GM13977 (cell line): ENCODE data around the gene LIG1.

Experiments used
- DNase-seq: peaks from one replicate; pipeline ENCODE4 v3.0.0; 2012; ENCODE audit warnings: low spot score
- in situ Hi-C: fragments of 300-500 bp; cut with MboI; formaldehyde crosslinking; loops from one replicate; pipeline ENCODE4 v1.12.0; 2022; ENCODE audit warnings: low sequenced_read_pairs, low pct_unique_long_range_greater_than_20kb, mixed read lengths, inconsistent platforms; ENCODE audit not compliant: unreplicated experiment
- TF ChIP-seq, protein P1 (sequence below): IDR thresholded peaks from 2 replicates; pipeline ENCODE4 v1.5.1; 2012; ENCODE audit warnings: mild to moderate bottlenecking, control low read depth; ENCODE audit not compliant: insufficient read depth; ENCODE audit errors: extremely low read depth, missing control alignments

Gene LIG1

DNA sequence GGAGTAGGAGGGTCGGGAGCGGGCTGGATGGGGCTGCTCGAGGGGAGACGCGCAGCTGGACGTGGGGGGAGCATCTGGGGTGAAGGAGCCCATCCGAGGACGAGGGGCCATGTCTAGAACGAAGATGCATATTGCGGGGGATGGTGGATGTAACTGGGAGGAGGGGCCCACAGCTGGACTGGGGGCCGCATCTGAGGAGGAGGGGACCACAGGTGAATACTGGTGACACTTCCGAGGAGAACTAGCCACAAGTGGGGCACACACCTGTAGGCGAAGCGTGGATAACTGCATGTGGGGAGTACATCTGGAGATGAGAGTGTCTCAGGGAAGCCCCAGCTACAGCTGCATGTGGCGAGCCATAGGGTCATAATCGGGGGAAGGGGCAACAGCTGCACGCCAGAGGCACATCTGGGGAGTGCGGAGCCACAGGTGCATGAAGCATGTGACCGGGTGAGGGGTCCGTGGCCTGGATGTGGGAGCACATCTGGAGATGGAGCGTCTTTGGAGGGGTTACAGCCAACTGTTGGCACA is 738 bp upstream of the LIG1 start:
- in situ Hi-C loops, result no loop called here
- no peak for DNase-seq
- TF ChIP-seq, protein P1, sequence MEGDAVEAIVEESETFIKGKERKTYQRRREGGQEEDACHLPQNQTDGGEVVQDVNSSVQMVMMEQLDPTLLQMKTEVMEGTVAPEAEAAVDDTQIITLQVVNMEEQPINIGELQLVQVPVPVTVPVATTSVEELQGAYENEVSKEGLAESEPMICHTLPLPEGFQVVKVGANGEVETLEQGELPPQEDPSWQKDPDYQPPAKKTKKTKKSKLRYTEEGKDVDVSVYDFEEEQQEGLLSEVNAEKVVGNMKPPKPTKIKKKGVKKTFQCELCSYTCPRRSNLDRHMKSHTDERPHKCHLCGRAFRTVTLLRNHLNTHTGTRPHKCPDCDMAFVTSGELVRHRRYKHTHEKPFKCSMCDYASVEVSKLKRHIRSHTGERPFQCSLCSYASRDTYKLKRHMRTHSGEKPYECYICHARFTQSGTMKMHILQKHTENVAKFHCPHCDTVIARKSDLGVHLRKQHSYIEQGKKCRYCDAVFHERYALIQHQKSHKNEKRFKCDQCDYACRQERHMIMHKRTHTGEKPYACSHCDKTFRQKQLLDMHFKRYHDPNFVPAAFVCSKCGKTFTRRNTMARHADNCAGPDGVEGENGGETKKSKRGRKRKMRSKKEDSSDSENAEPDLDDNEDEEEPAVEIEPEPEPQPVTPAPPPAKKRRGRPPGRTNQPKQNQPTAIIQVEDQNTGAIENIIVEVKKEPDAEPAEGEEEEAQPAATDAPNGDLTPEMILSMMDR, result no peak

- peak; percentile 95 for DNase-seq
- in situ Hi-C loops, result no loop called here
- TF ChIP-seq, protein P1, result no peak
Observed at GRCh38 chr19:48169578-48169938, 586 bp downstream of the LIG1 start.

GRCh38 chr19:48168689-48169088 is 1.5 kb downstream of the LIG1 start:
- TF ChIP-seq, protein P1, result no peak
- in situ Hi-C loops, result no loop called here
- DNase-seq, result no peak

DNA sequence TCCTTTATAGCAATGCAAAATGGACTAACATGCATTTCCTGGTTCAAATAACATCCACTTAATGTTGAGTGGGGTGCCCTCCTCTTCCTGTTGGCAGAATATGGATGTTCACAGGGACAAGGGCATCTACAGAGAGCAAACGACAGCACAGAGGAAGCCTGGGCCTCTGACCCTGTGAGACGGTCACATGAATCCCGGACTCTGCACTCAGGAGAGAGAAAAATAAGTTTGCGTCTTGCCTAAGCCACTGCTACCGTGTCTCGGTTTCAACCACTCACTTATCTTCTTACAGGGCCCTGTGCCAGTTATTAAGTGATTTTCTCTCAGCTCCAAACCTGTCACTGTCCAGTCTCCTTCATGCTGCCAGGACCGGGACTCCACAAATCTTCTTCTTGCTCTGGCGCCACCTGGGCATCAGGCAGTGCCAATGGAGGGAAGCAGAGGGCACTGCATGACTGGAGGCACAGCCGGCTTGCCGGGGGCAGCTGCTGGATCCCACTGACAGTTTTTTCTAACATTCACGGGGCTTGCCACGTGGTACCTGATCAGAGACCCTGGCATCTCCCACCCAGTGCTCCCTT is 11.8 kb downstream of the LIG1 start:
- in situ Hi-C loops, result loop anchor here (10.0 kb wide), 1 partner anchor 53 kb away; no protein-coding TSS in a partner anchor
- no peak for DNase-seq
- TF ChIP-seq, protein P1, result no peak

- TF ChIP-seq, protein P1, result no peak
- in situ Hi-C loops, result loop anchor here (10.0 kb wide), 1 partner anchor 49 kb away; no protein-coding TSS in a partner anchor
- no peak for DNase-seq
Observed at GRCh38 chr19:48154003-48154402, 16.1 kb downstream of the LIG1 start.

- DNase-seq, result peak; percentile 70
- TF ChIP-seq, protein P1, result peak; percentile 67
- in situ Hi-C loops, result loop anchor here (10.0 kb wide), 1 partner anchor 48 kb away; no protein-coding TSS in a partner anchor
Observed at GRCh38 chr19:48152551-48152950, 17.6 kb downstream of the LIG1 start.

- DNase-seq, result no peak
- in situ Hi-C loops, result loop anchor here (25.0 kb wide), 1 partner anchor 187 kb away; no protein-coding TSS in a partner anchor
- TF ChIP-seq, protein P1, result no peak
Observed at GRCh38 chr19:48149430-48149829, 20.7 kb downstream of the LIG1 start.
